Measurements from ENCODE around the gene DIRAS2.
"Not testable (repeated sequence)": the region's sequence is repeated elsewhere in the genome, so short reads cannot be mapped to it uniquely, and the experiment has no call there.

Gene DIRAS2

DNA sequence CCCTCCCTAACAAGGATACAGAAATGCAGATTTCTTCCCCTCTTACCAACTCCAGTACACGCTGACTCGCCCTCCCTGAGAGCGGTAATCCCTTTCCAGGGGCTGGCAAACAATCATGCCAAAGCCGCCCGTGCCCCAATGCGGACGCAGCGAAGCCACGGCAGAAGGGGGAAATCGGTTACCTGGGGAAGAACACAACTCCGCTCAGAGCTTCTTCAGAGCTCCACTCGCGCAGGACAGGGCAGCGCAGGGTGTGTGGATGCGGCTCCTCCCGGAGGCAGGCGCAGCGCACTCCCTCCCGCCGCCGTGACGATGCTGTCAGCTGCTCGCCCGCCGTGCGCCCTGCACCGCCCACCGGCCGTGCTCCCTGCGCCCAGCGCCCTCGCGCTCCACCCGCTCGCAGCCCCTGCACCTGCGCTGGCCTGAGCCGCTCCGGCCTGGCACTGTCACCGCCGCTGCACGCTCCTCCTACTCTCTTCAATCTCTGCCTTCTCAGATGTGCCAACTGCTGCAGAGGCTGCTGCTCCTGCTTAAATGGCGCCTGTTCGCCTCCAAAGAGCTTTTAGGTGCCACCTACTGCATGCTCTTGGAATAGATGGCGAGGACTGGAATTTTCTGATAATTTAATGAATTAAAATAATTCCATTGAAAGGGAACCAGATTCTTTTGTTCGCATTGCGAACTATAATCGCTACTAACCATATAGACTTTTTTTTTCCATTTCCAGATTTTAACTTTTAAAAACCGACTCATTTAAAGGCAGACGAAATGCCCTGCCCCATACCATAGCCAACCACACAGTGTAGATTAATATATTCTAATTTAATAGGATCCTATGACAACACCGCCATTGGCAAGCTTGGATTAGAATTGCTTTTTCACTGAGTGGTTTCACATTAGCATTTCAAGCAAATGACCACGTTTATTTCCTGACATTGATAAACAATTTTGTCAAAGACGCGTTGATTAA lies at the start of gene DIRAS2:
TSS of gene DIRAS2 (minus strand) at position 255 of the 970 bp plus-strand sequence. CDS start 28,997 bp downstream, outside the sequence.
- DNase-seq (ENCODE audit: low spot score) = peak; percentile 65

DNA sequence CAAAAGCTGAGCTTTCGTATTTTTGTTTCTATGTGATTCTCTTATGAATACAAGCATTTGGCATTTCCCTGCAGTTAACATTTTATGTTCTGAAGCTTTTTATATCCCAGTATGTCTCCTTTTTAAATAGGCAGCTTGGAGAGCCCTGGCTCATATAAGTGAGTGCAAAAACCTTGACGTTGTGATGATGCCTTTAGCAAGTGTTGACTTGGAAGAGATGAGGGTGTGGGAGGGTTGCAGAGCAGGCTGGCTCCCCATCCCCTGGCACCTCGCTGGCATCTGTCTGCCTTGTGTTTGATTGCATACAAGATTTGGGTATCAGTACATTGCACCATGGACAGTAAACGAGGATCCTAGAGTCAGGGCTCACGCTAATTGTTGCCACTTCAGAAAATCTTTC lies 42.1 kb upstream of the DIRAS2 start:
- DNase-seq (ENCODE audit: low spot score) = no peak

GRCh38 chr9:90684106-90684505 lies 41.5 kb upstream of the DIRAS2 start:
- no peak for DNase-seq (ENCODE audit: low spot score)

GRCh38 chr9:90680534-90680933 lies 37.9 kb upstream of the DIRAS2 start:
- no peak for DNase-seq (ENCODE audit: low spot score)

DNA sequence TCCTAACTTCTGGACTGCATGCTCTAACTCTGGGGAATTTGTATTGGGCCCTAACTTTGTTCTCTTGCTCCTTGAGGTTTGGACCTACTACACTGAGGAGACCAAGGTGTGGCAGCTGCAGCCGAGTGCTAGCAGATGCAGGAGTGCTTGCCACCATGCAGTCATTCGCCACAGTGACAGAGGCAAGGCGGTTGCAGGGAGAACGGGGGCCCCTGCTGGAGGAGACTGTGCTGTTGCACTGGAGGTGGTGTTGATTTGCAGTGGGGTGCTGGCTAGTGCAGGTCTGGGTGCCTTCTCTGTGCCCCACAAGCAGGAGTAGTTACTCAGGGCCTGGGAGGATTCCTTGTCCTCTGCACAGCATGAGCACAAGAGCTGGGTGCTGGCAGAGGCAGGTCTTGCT lies 22.4 kb upstream of the DIRAS2 start:
- peak; percentile 10 for DNase-seq (ENCODE audit: low spot score)

DNA sequence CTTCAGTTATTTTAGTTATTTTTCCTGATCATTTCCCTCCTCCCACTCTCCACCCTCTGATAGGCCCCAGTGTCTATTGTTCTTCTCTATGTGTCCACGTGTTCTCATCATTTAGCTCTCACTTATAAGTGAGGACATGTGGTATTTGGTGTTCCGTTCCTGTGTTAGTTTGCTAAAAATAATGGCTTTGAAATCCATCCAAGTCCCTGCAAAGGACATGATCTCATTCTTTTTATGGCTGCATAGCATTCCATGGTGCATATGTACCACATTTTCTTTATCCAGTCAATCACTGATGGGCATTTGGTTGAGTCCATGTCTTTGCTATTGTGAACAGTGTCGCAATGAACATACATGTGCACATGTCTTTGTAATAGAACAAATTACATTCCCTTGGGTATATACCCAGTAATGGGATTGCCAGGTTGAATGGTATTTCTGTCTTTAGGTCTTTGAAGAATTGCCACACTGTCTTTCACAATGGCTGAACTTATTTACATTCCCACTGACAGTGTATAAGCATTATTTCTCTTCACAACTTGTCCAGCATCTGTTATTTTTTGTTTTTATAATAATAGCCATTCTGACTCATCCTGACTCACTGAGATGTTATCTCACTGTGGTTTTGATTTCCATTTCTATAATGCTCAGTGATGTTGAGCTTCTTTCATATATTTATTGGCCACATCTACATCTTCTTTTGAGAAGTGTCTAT lies 17.2 kb upstream of the DIRAS2 start:
- no peak for DNase-seq (ENCODE audit: low spot score)

- DNase-seq (ENCODE audit: low spot score) = no peak
These were observed 16.2 kb upstream of the DIRAS2 start for GRCh38 chr9:90658783-90659182.

DNA sequence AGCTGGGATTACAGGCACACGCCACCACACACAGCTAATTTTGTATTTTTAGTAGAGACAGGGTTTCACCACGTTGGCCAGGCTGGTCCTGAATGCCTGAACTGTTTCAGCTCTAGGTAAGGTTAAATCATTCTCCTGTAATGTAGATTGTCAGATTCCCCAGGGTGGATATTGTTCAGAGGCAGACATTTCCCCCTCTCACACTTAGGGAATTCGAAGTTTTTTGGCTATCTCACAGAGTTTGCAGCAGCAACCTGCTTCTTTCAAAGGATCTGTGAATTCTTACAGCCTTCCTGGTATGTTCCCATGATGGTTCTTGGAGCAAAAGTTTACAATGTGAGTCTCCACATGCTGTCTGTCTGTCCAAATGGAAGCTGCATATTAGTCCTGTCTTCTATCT lies 15.6 kb upstream of the DIRAS2 start:
- no peak for DNase-seq (ENCODE audit: low spot score)

DNA sequence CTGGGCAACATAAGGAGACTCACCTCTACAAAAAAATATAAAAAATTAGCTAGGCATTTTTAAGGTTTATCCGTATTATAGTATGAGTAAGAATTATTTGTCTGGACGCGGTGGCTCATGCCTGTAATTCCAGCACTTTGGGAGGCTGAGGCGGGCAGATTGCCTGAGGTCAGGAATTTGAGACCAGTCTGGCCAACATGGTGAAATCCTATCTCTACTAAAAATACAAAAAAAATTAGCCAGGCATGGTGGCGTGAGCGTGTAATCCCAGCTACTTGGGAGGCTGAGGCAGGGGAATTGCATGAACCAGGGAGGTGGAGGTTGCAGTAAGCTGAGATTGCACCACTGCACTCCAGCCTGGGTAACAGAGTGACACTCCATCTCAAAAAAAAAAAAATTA lies 14.3 kb upstream of the DIRAS2 start:
- DNase-seq (ENCODE audit: low spot score) = not testable (repeated sequence)

DNA sequence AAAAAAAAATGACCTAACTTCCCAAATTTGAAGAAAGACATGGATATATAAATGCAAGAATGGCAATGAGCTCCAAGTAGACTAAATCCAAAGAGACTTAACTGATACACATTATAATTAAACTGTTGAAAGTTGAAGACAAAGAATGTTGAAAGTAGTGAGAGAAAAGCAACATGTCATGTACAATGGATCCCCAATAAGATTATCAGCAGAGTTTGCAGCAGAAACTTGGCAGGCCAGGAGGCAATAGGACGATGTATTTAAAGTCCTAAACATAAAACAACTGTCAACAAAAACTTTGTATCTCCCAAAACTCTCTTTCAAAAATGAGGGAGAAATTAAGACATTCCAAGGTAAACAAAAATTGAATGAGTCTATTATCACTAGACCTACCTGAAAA lies 8.6 kb upstream of the DIRAS2 start:
- no peak for DNase-seq (ENCODE audit: low spot score)

- no peak for DNase-seq (ENCODE audit: low spot score)
These were observed 5.2 kb upstream of the DIRAS2 start for GRCh38 chr9:90647843-90648242.

- no peak for DNase-seq (ENCODE audit: low spot score)
These were observed 3.1 kb upstream of the DIRAS2 start for GRCh38 chr9:90645721-90646120.

DNA sequence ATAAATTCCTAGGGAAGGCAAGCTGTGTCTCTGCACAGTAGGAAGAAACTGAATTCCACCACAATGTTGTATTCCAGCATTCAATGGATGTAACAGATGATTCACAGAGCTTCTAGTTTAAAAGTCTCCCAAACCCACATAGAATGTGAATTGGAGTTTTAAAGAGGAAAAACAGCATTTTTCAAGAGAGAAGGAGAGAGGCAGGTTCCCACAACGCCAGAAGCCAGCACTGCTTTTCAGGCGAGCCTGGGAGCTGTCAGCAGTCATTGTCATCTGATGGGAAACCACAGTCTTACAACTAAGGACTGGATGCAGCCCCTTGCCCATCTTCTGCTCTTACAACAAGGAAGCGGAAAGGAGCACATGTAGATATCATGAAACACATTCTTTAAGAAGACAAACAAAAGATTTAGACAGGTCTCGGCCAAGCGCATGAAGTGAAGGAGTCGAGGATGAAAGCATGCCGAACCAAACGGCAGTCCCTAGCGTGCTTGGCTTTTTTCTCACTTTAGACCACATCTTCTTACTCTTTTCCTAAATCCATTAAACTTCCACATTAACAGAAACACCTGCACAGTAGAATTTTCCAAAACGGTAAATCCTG lies 638 bp downstream of the DIRAS2 start:
- no peak for DNase-seq (ENCODE audit: low spot score)

GRCh38 chr9:90641086-90641485 lies 1.5 kb downstream of the DIRAS2 start:
- DNase-seq (ENCODE audit: low spot score) = no peak

- no peak for DNase-seq (ENCODE audit: low spot score)
These were observed 2.3 kb downstream of the DIRAS2 start for GRCh38 chr9:90640361-90640760.

- DNase-seq (ENCODE audit: low spot score) = no peak
These were observed 5.0 kb downstream of the DIRAS2 start for GRCh38 chr9:90637626-90638025.

- no peak for DNase-seq (ENCODE audit: low spot score)
These were observed 9.9 kb downstream of the DIRAS2 start for GRCh38 chr9:90632647-90633207.

DNA sequence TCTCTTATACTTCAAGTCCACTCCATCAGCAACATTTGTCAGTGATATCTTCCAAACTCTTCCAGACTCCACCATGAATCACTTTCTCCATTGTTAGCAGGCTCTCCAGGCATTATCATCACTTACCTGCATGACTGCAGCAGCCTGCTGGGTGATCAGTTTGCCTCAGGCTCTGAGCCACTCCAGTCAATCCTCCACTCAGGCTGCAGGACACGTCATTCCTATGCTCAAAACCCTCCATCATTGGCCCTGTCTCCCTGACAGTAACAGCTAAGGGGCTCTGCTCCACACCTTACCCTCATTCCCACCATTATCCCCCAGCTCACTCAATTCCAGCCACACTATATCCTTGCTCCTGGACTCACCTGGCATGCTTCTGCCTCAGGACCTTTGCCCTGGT lies 10.7 kb downstream of the DIRAS2 start:
- DNase-seq (ENCODE audit: low spot score) = no peak

DNA sequence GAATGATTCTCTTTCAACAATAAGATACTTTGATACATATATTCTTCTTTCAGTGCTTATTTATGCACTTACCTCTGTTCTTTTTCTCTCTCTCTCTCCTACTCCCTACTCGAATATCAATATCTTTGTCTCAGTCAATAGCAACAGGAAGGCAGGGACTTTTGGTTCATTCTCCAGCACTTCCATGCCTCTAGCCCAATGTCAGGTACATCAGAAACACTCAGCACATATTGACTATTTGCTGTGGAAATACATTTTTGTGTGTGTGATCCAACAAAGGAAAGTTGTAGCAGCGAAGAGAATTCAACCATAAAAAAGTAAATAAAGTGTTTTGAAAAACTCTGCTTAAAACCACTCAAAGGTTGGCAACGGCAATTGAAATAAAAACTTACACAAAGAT lies 12.6 kb downstream of the DIRAS2 start:
- DNase-seq (ENCODE audit: low spot score) = no peak

DNA sequence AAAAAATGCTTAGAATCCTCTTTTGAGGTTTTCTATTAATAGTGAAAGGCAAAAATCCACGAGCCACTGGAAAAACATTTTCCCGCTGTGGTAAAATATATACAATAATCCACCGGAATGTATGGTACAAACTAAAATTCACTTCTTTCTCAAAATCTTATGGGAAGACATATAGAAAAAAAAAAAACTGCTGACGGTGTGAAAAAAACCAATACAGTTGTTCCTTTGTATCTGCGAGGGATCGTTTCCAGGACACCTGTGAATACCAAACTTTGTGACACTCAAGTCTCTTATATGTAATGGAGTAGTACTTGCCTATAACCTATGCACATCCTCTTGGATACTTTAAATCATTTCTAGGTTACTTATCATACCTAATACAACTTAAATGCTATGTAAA lies 13.3 kb downstream of the DIRAS2 start:
- no peak for DNase-seq (ENCODE audit: low spot score)

DNA sequence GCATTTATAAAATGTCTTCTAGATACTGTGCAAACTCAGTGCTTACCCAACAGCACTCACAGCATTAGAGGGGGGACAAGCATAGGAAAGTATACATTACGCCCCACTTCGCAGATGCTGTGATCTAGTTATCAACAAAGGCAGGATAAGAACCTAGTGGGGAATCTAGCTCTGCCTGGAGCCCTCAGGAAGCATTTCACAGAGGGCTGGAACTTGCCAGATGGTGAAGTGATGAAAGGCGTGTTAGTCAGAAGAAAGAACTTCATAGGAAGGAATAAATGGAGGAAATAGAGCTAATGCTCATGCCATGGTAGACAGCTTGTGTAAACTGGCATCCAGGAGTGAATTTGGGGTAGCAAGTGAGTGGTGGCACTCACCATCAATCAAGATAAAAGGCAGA lies 25.8 kb downstream of the DIRAS2 start:
- DNase-seq (ENCODE audit: low spot score) = no peak

GRCh38 chr9:90613502-90613901 lies 29.1 kb downstream of the DIRAS2 start:
- no peak for DNase-seq (ENCODE audit: low spot score)

Data from germinal center (tissue), 1 donor.